Measurements from ENCODE around the gene TSPAN8.

- TF ChIP-seq POLR2AphosphoS5 (IDR thresholded peaks at IDR 0.05) (no peak), CTCF (IDR thresholded peaks at IDR 0.05) (no peak)
Measured at GRCh38 chr12:71155225-71155624, 2.6 kb downstream of the TSPAN8 start.

Measured in sigmoid colon (tissue), 4 donors.